ENCODE data around the gene TET1. TPM values are rescaled to one million over a fixed set of nuclear protein-coding genes. Genes with fewer than 3 reads are reported as not detected.

TET1 gene
- total RNA-seq, 1 experiment from 2014 or later, result 2.7 TPM

GRCh38 chr10:68618234-68618633 lies 58.1 kb downstream of the TET1 start:
- no TSS peak for BruUV-seq (replicated peaks)
- no peaks in the 10 kb centered on the region for H3K4me1 ChIP-seq (ENCODE audit: control insufficient read depth in 1 of 2, insufficient read depth in 2 of 2, low read length in 2 of 2)
- no peak overlapping the region for H2AFZ ChIP-seq (ENCODE audit: low read depth, low read length, poor library complexity, severe bottlenecking)
- H3K9ac ChIP-seq (ENCODE audit: low read length), result no peak overlapping the region
- intact Hi-C loops (cut with micrococcal nuclease), result no loop called here
- no peak for TF ChIP-seq SP1 (IDR thresholded peaks at IDR 0.05; ENCODE audit: low read depth)
- no peak for TF ChIP-seq ZBTB33 (IDR thresholded peaks at IDR 0.05; ENCODE audit: extremely low read depth, insufficient replicate concordance, low read length)
- POLR2A ChIA-PET, result no interaction called here
- no peaks in the 10 kb centered on the region for H3K9me2 ChIP-seq (ENCODE audit: insufficient read depth)
- DNase-seq (ENCODE audit: low read depth, low spot score), result no peak
- CTCF ChIA-PET, result no interaction called here
- no peaks in the 10 kb centered on the region for H3K27me3 ChIP-seq (ENCODE audit: insufficient read depth, low read length)
- no peak overlapping the region for H3K4me3 ChIP-seq (replicated peaks in 1 of 2; ENCODE audit: low read depth in 1 of 2, low read length in 2 of 2)
- H3K36me3 ChIP-seq (ENCODE audit: control insufficient read depth in 1 of 2, insufficient read depth in 2 of 2, low read length in 2 of 2), result no peaks in the 10 kb centered on the region
- no peak overlapping the region for H3K27ac ChIP-seq (ENCODE audit: low read depth, low read length)
- H3K4me2 ChIP-seq (ENCODE audit: low read length), result no peak overlapping the region
- H4K20me1 ChIP-seq (ENCODE audit: insufficient read depth), result no peaks in the 10 kb centered on the region
- H3K9me3 ChIP-seq (ENCODE audit: control insufficient read depth in 1 of 2, insufficient read depth in 1 of 2, low read depth in 1 of 2, low read length in 2 of 2), result no peaks in the 10 kb centered on the region
- RAD21 ChIA-PET (ENCODE audit: low non-redundant PET in 1 of 2, low total read pairs in 2 of 2, uncharacterized antibody in 2 of 2, unreplicated experiment in 2 of 2), result no interaction called here
- no peak for ATAC-seq
- no peaks in the 10 kb centered on the region for H3K79me2 ChIP-seq (ENCODE audit: insufficient read depth, low read length)

GRCh38 chr10:68619595-68619994 lies 59.5 kb downstream of the TET1 start:
- no peak overlapping the region for H3K9ac ChIP-seq (ENCODE audit: low read length)
- H3K4me3 ChIP-seq (replicated peaks in 1 of 2; ENCODE audit: low read depth in 1 of 2, low read length in 2 of 2), result no peak overlapping the region
- H3K4me1 ChIP-seq (ENCODE audit: control insufficient read depth in 1 of 2, insufficient read depth in 2 of 2, low read length in 2 of 2), result no peaks in the 10 kb centered on the region
- H3K36me3 ChIP-seq (ENCODE audit: control insufficient read depth in 1 of 2, insufficient read depth in 2 of 2, low read length in 2 of 2), result no peaks in the 10 kb centered on the region
- no peaks in the 10 kb centered on the region for H3K79me2 ChIP-seq (ENCODE audit: insufficient read depth, low read length)
- CTCF ChIA-PET, result no interaction called here
- RAD21 ChIA-PET (ENCODE audit: low non-redundant PET in 1 of 2, low total read pairs in 2 of 2, uncharacterized antibody in 2 of 2, unreplicated experiment in 2 of 2), result no interaction called here
- H3K9me2 ChIP-seq (ENCODE audit: insufficient read depth), result no peaks in the 10 kb centered on the region
- H3K9me3 ChIP-seq (ENCODE audit: control insufficient read depth in 1 of 2, insufficient read depth in 1 of 2, low read depth in 1 of 2, low read length in 2 of 2), result no peaks in the 10 kb centered on the region
- H3K27ac ChIP-seq (ENCODE audit: low read depth, low read length), result no peak overlapping the region
- no peak overlapping the region for H2AFZ ChIP-seq (ENCODE audit: low read depth, low read length, poor library complexity, severe bottlenecking)
- no peak for DNase-seq (ENCODE audit: low read depth, low spot score)
- BruUV-seq (replicated peaks), result no TSS peak
- no peak overlapping the region for H3K4me2 ChIP-seq (ENCODE audit: low read length)
- intact Hi-C loops (cut with micrococcal nuclease), result no loop called here
- ATAC-seq, result no peak
- no peaks in the 10 kb centered on the region for H4K20me1 ChIP-seq (ENCODE audit: insufficient read depth)
- no peaks in the 10 kb centered on the region for H3K27me3 ChIP-seq (ENCODE audit: insufficient read depth, low read length)
- POLR2A ChIA-PET, result no interaction called here
- TF ChIP-seq SP1 (IDR thresholded peaks at IDR 0.05; ENCODE audit: low read depth) (no peak), ZNF274 (IDR thresholded peaks at IDR 0.05; ENCODE audit: low read depth, low read length) (no peak), REST (IDR thresholded peaks at IDR 0.05; ENCODE audit: low read depth) (no peak), ZFX (IDR thresholded peaks at IDR 0.05) (no peak), ZBTB33 (IDR thresholded peaks at IDR 0.05; ENCODE audit: extremely low read depth, insufficient replicate concordance, low read length) (no peak), FOSL1 (IDR thresholded peaks at IDR 0.05; ENCODE audit: low read depth) (no peak), POLR2AphosphoS5 (IDR thresholded peaks at IDR 0.05; ENCODE audit: low read depth, low read length) (no peak), SIN3A (IDR thresholded peaks at IDR 0.05; ENCODE audit: low read depth) (no peak), ATF3 (IDR thresholded peaks at IDR 0.05) (no peak)

Measured in HCT116 (cell line).